Measurements from ENCODE around the gene TCL1B. TPM values are rescaled to one million over a fixed set of nuclear protein-coding genes. Genes with fewer than 3 reads are reported as not detected.
A peak's percentile ranks its signal among the peaks of the same experiment; 100 is the strongest.

The TCL1B gene
- polyA plus RNA-seq, 2 of the 4 experiments (the other 2 are of a cell fraction), result not detected

- Histone ChIP-seq H3K27ac (no peak overlapping the region), H3K4me3 (no peak overlapping the region), H3K4me1 (no peaks in the 10 kb centered on the region), H3K9me3 (no peaks in the 10 kb centered on the region), H3K4me2 (no peak overlapping the region)
- FAIRE-seq (no peak), ATAC-seq (no peak), DNase-seq (ENCODE audit: low read depth in 1 of 2, low spot score in 1 of 2) (no peak)
- TF ChIP-seq HOXA7 (CRISPR knock-in tag; IDR thresholded peaks at IDR 0.05) (no peak), ZFP36 (IDR thresholded peaks at IDR 0.05; ENCODE audit: borderline replicate concordance, partially characterized antibody) (no peak), ATOH8 (CRISPR knock-in tag; IDR thresholded peaks at IDR 0.05; ENCODE audit: low read depth) (no peak), KDM1A (IDR thresholded peaks at IDR 0.05; ENCODE audit: low read depth) (no peak), POLR2A (IDR thresholded peaks at IDR 0.05; ENCODE audit: low read length) (no peak), PHF8 (IDR thresholded peaks at IDR 0.05; ENCODE audit: borderline replicate concordance, low read depth) (no peak), E2F6 (IDR thresholded peaks at IDR 0.05; ENCODE audit: borderline replicate concordance, low read depth) (no peak), HDAC2 (IDR thresholded peaks at IDR 0.05) (no peak), HEYL (CRISPR knock-in tag; IDR thresholded peaks at IDR 0.05) (no peak), BCL3 (IDR thresholded peaks at IDR 0.05) (no peak)
- WGBS (ENCODE audit: missing lambda C conversion rate), result 47% methylated on average over 3 of the region's 5 CpGs
- POLR2A ChIA-PET, result no interaction called here
- CTCF ChIA-PET, result no interaction called here
These were observed 19.8 kb upstream of the TCL1B start for GRCh38 chr14:95666450-95666849.

- Histone ChIP-seq H3K4me2 (no peak overlapping the region), H3K27ac (no peak overlapping the region), H3K9me3 (no peaks in the 10 kb centered on the region), H3K4me3 (no peak overlapping the region), H3K4me1 (no peaks in the 10 kb centered on the region)
- DNase-seq (ENCODE audit: low read depth in 1 of 2, low spot score in 1 of 2) (no peak), FAIRE-seq (no peak), ATAC-seq (no peak)
- ChIA-PET CTCF (interaction anchor here (0.9 kb wide), 1 partner anchor 327 kb away, joined by 3 read pairs; no protein-coding TSS in a partner anchor), POLR2A (no interaction called here)
- WGBS (ENCODE audit: missing lambda C conversion rate), result 8% methylated on average over 3 of the region's 3 CpGs
- no peak for TF ChIP-seq MYC (IDR thresholded peaks at IDR 0.05; ENCODE audit: borderline replicate concordance, low read length)
- TF ChIP-seq FOSL2 (IDR thresholded peaks at IDR 0.05), result no peak
- TF ChIP-seq FOSL2 (CRISPR knock-in tag; IDR thresholded peaks at IDR 0.05), result no peak
- TF ChIP-seq FOXS1 (CRISPR knock-in tag; IDR thresholded peaks at IDR 0.05), result no peak
- TF ChIP-seq PBX3 (IDR thresholded peaks at IDR 0.05), result no peak
- TF ChIP-seq NFE2L2 (conservative IDR thresholded peaks at IDR 0.05; ENCODE audit: low read length), result no peak
These were observed 19.0 kb upstream of the TCL1B start for GRCh38 chr14:95667249-95667693.

GRCh38 chr14:95668235-95668772, 17.9 kb upstream of the TCL1B start:
- POLR2A ChIA-PET, result no interaction called here
- H3K9me3 ChIP-seq, result no peaks in the 10 kb centered on the region
- TF ChIP-seq MAFK (IDR thresholded peaks at IDR 0.05; ENCODE audit: partially characterized antibody) (peak; percentile 90), GATA3 (IDR thresholded peaks at IDR 0.05; ENCODE audit: borderline replicate concordance) (no peak)
- FAIRE-seq, result no peak
- H3K4me1 ChIP-seq, result no peaks in the 10 kb centered on the region
- no peak overlapping the region for H3K27ac ChIP-seq
- no peak for ATAC-seq
- no peak overlapping the region for H3K4me3 ChIP-seq
- H3K4me2 ChIP-seq, result no peak overlapping the region
- CTCF ChIA-PET, result no interaction called here
- no peak for DNase-seq (ENCODE audit: low read depth in 1 of 2, low spot score in 1 of 2)
- 80% methylated on average over 10 of the region's 10 CpGs for WGBS (ENCODE audit: missing lambda C conversion rate)

GRCh38 chr14:95674613-95675012, 11.6 kb upstream of the TCL1B start:
- Histone ChIP-seq H3K4me2 (no peak overlapping the region), H3K27ac (no peak overlapping the region), H3K4me3 (no peak overlapping the region), H3K9me3 (no peaks in the 10 kb centered on the region), H3K4me1 (no peaks in the 10 kb centered on the region)
- FAIRE-seq, result no peak
- 7% methylated on average over 4 of the region's 4 CpGs for WGBS (ENCODE audit: missing lambda C conversion rate)
- TF ChIP-seq GATA3 (IDR thresholded peaks at IDR 0.05; ENCODE audit: borderline replicate concordance) (no peak), POLR2A (IDR thresholded peaks at IDR 0.05; ENCODE audit: low read length) (no peak), FOSB (CRISPR knock-in tag; IDR thresholded peaks at IDR 0.05) (no peak), NPAS2 (CRISPR knock-in tag; IDR thresholded peaks at IDR 0.05; ENCODE audit: borderline replicate concordance) (no peak), MAX (IDR thresholded peaks at IDR 0.05) (no peak), ESRRA (IDR thresholded peaks at IDR 0.05; ENCODE audit: borderline replicate concordance, low read length) (no peak), CBX8 (IDR thresholded peaks at IDR 0.05) (no peak), ZSCAN20 (CRISPR knock-in tag; IDR thresholded peaks at IDR 0.05) (no peak), FOXS1 (CRISPR knock-in tag; IDR thresholded peaks at IDR 0.05) (no peak)
- no peak for ATAC-seq
- CTCF ChIA-PET, result interaction anchor here (0.6 to 1.3 kb wide), 2 partner anchors 23 to 283 kb away, joined by 3 read pairs; no protein-coding TSS in a partner anchor
- POLR2A ChIA-PET, result no interaction called here
- no peak for DNase-seq (ENCODE audit: low read depth in 1 of 2, low spot score in 1 of 2)
